Left ventricle myocardium superior (tissue), 1 donor: Measurements from ENCODE around the gene ATP9A. TPM values are rescaled to one million over a fixed set of nuclear protein-coding genes. Genes with fewer than 3 reads are reported as not detected.
"Not testable (repeated sequence)": the region's sequence is repeated elsewhere in the genome, so short reads cannot be mapped to it uniquely, and the experiment has no call there.

ENCODE experiments used
- ATAC-seq: fragments of 200-7000 bp; cut with Tn5 transposase; one replicate; pipeline ENCODE4 v1.9.1; 2020; ENCODE audit warnings: mild to moderate bottlenecking, moderate library complexity
- DNase-seq: peaks from one replicate; pipeline ENCODE4 v3.0.0-alpha.2; 2020
- intact Hi-C: fragments of 100-400 bp; cut with micrococcal nuclease; formaldehyde crosslinking; loops from one replicate; pipeline ENCODE4 v1.11.0; 2022
- total RNA-seq: library from RNA; stranded (reverse); fragmentation: NEBNext Ultra II Directional; extraction: Animal tissue kit (Norgen Biotek cat#: 25700); gene quantifications from one replicate; pipeline ENCODE4 v1.2.1, GENCODE V29; 2021
- donor health status: DM: no; HTN: yes; CAD: no; lungs with severe emphysema.

The ATP9A gene
- total RNA-seq, 1 donor from 2014 or later = 21.2 TPM

GRCh38 chr20:51668515-51668914, 99.7 kb downstream of the ATP9A start:
- ATAC-seq (no peak), DNase-seq (no peak)
- intact Hi-C loops = no loop called here

GRCh38 chr20:51667491-51667890, 100.7 kb downstream of the ATP9A start:
- DNase-seq (no peak), ATAC-seq (no peak)
- intact Hi-C loops = no loop called here

- ATAC-seq (no peak), DNase-seq (no peak)
- intact Hi-C loops = no loop called here
Observed at GRCh38 chr20:51667002-51667408, 101.2 kb downstream of the ATP9A start.

GRCh38 chr20:51666126-51666525, 102.1 kb downstream of the ATP9A start:
- intact Hi-C loops = no loop called here
- DNase-seq (no peak), ATAC-seq (no peak)

- DNase-seq (no peak), ATAC-seq (no peak)
- intact Hi-C loops = no loop called here
Observed at GRCh38 chr20:51665543-51666118, 102.6 kb downstream of the ATP9A start.

GRCh38 chr20:51661609-51662178, 106.5 kb downstream of the ATP9A start:
- DNase-seq (no peak), ATAC-seq (no peak)
- intact Hi-C loops = no loop called here

- DNase-seq = no peak
- ATAC-seq = no peak
- intact Hi-C loops = no loop called here
Observed at GRCh38 chr20:51660672-51661608, 107.2 kb downstream of the ATP9A start.

GRCh38 chr20:51659491-51660050, 108.6 kb downstream of the ATP9A start:
- ATAC-seq = no peak
- no peak for DNase-seq
- intact Hi-C loops = no loop called here

- intact Hi-C loops = no loop called here
- no peak for DNase-seq
Observed at GRCh38 chr20:51656726-51657260, 111.4 kb downstream of the ATP9A start.

GRCh38 chr20:51656089-51656488, 112.1 kb downstream of the ATP9A start:
- intact Hi-C loops, DNase-seq, ATAC-seq: not testable (repeated sequence)

More at GRCh38 chr20:51656726-51657260, 111.4 kb downstream of the ATP9A start:
- ATAC-seq = no peak

GRCh38 chr20:51654495-51654894, 113.7 kb downstream of the ATP9A start:
- ATAC-seq = no peak
- intact Hi-C loops = no loop called here
- DNase-seq = no peak

GRCh38 chr20:51654060-51654459, 114.1 kb downstream of the ATP9A start:
- no peak for DNase-seq
- ATAC-seq = no peak
- intact Hi-C loops = no loop called here

GRCh38 chr20:51653226-51653625, 115.0 kb downstream of the ATP9A start:
- intact Hi-C loops = no loop called here
- no peak for DNase-seq
- ATAC-seq = no peak

GRCh38 chr20:51651921-51652549, 116.2 kb downstream of the ATP9A start:
- intact Hi-C loops = no loop called here
- ATAC-seq (no peak), DNase-seq (no peak)

- intact Hi-C loops = no loop called here
- no peak for DNase-seq
- ATAC-seq = peak; percentile 41
Observed at GRCh38 chr20:51650685-51651134, 117.5 kb downstream of the ATP9A start.

GRCh38 chr20:51648571-51648947, 119.6 kb downstream of the ATP9A start:
- no peak for ATAC-seq
- intact Hi-C loops = no loop called here
- no peak for DNase-seq

GRCh38 chr20:51647674-51648570, 120.3 kb downstream of the ATP9A start:
- DNase-seq (no peak), ATAC-seq (no peak)
- intact Hi-C loops = no loop called here

GRCh38 chr20:51643810-51644209, 124.4 kb downstream of the ATP9A start:
- intact Hi-C loops, DNase-seq, ATAC-seq: not testable (repeated sequence)
